ENCODE results near the gene ATP6V0A4. TPM values are rescaled to one million over a fixed set of nuclear protein-coding genes. Genes with fewer than 3 reads are reported as not detected.
"Not testable (repeated sequence)": the region's sequence is repeated elsewhere in the genome, so short reads cannot be mapped to it uniquely, and the experiment has no call there.

Gene ATP6V0A4
- total and polyA plus RNA-seq, 2 donors (not counting 1 experiment from before 2014, with no cell fraction given), result not detected

- 100% methylated on average over 1 of the region's 2 CpGs for WGBS (ENCODE audit: insufficient coverage)
- H3K4me2 ChIP-seq (replicated peaks; ENCODE audit: low read depth, low read length, poor library complexity, severe bottlenecking), result no peak overlapping the region
Measured at GRCh38 chr7:138690495-138690894, 107.5 kb downstream of the ATP6V0A4 start.

GRCh38 chr7:138688037-138688436 lies 110.0 kb downstream of the ATP6V0A4 start:
- H3K4me1 ChIP-seq (ENCODE audit: control insufficient read depth in 2 of 2, insufficient read depth in 2 of 2, low read length in 2 of 2); H3K9ac ChIP-seq (ENCODE audit: low read length); H3K9me3 ChIP-seq (ENCODE audit: control extremely low read depth in 1 of 3, control insufficient read depth in 2 of 3, insufficient read depth in 1 of 3, low read length in 2 of 3); H3K4me3 Mint-ChIP-seq; H3K9me3 Mint-ChIP-seq (ENCODE audit: insufficient read depth); ATAC-seq (ENCODE audit: low read depth); H3K4me2 ChIP-seq (replicated peaks; ENCODE audit: low read depth, low read length, poor library complexity, severe bottlenecking); H3K4me1 Mint-ChIP-seq; POLR2A ChIA-PET; H3K79me2 ChIP-seq (ENCODE audit: control insufficient read depth, insufficient read depth, low read length); H3K36me3 ChIP-seq (replicated peaks in 1 of 2; ENCODE audit: control extremely low read depth in 1 of 2, control insufficient read depth in 1 of 2, extremely low read depth in 1 of 2, insufficient read depth in 2 of 2, low read length in 1 of 2); H3K27ac Mint-ChIP-seq; CTCF ChIA-PET; intact Hi-C loops (cut with micrococcal nuclease); H3K27me3 ChIP-seq (replicated peaks in 1 of 4; ENCODE audit: control extremely low read depth in 1 of 4, control insufficient read depth in 3 of 4, insufficient read depth in 4 of 4, low read length in 3 of 4); H4K20me1 ChIP-seq (ENCODE audit: control insufficient read depth, insufficient read depth, low read length, poor library complexity, severe bottlenecking); H2AFZ ChIP-seq (ENCODE audit: insufficient read depth, low read depth, low read length, poor library complexity, severe bottlenecking); H3K27ac ChIP-seq (ENCODE audit: low read length in 2 of 2); H3K27me3 Mint-ChIP-seq; DNase-seq; H3K4me3 ChIP-seq (ENCODE audit: control extremely low read depth in 1 of 5, extremely low read depth in 1 of 5, insufficient read depth in 1 of 5, low read depth in 2 of 5, low read length in 4 of 5): not testable (repeated sequence)
- WGBS (ENCODE audit: insufficient coverage), result 90% methylated on average over 2 of the region's 6 CpGs

More at GRCh38 chr7:138690495-138690894, 107.5 kb downstream of the ATP6V0A4 start:
- Mint-ChIP-seq H3K27ac (no peak overlapping the region), H3K27me3 (no peaks in the 10 kb centered on the region), H3K9me3 (ENCODE audit: insufficient read depth) (peaks cover 7% of the 10 kb centered on the region), H3K4me3 (no peak overlapping the region), H3K4me1 (no peaks in the 10 kb centered on the region)
- H3K27ac ChIP-seq (ENCODE audit: low read length in 2 of 2), result no peak overlapping the region
- DNase-seq, result no peak
- no peaks in the 10 kb centered on the region for H4K20me1 ChIP-seq (ENCODE audit: control insufficient read depth, insufficient read depth, low read length, poor library complexity, severe bottlenecking)
- no peak for ATAC-seq (ENCODE audit: low read depth)
- CTCF ChIA-PET, result no interaction called here
- intact Hi-C loops (cut with micrococcal nuclease), result no loop called here
- H3K9me3 ChIP-seq (ENCODE audit: control extremely low read depth in 1 of 3, control insufficient read depth in 2 of 3, insufficient read depth in 1 of 3, low read length in 2 of 3), result peaks cover 0 to 6% (median 0%) of the 10 kb centered on the region in 3 donors
- H3K9ac ChIP-seq (ENCODE audit: low read length), result no peak overlapping the region
- H3K79me2 ChIP-seq (ENCODE audit: control insufficient read depth, insufficient read depth, low read length), result no peaks in the 10 kb centered on the region
- no peaks in the 10 kb centered on the region for H3K36me3 ChIP-seq (replicated peaks in 1 of 2; ENCODE audit: control extremely low read depth in 1 of 2, control insufficient read depth in 1 of 2, extremely low read depth in 1 of 2, insufficient read depth in 2 of 2, low read length in 1 of 2)
- POLR2A ChIA-PET, result no interaction called here
- TF ChIP-seq, protein P1, sequence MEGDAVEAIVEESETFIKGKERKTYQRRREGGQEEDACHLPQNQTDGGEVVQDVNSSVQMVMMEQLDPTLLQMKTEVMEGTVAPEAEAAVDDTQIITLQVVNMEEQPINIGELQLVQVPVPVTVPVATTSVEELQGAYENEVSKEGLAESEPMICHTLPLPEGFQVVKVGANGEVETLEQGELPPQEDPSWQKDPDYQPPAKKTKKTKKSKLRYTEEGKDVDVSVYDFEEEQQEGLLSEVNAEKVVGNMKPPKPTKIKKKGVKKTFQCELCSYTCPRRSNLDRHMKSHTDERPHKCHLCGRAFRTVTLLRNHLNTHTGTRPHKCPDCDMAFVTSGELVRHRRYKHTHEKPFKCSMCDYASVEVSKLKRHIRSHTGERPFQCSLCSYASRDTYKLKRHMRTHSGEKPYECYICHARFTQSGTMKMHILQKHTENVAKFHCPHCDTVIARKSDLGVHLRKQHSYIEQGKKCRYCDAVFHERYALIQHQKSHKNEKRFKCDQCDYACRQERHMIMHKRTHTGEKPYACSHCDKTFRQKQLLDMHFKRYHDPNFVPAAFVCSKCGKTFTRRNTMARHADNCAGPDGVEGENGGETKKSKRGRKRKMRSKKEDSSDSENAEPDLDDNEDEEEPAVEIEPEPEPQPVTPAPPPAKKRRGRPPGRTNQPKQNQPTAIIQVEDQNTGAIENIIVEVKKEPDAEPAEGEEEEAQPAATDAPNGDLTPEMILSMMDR (IDR thresholded peaks at IDR 0.05), result no peak
- no peak for TF ChIP-seq EZH2 (IDR thresholded peaks at IDR 0.05; ENCODE audit: borderline replicate concordance, insufficient read depth, low read depth, low read length, poor library complexity, severe bottlenecking)
- H3K27me3 ChIP-seq (replicated peaks in 1 of 4; ENCODE audit: control extremely low read depth in 1 of 4, control insufficient read depth in 3 of 4, insufficient read depth in 4 of 4, low read length in 3 of 4), result peaks cover 0 to 2% (median 0%) of the 10 kb centered on the region in 4 experiments
- H3K4me1 ChIP-seq (ENCODE audit: control insufficient read depth in 2 of 2, insufficient read depth in 2 of 2, low read length in 2 of 2), result no peaks in the 10 kb centered on the region
- no peak overlapping the region for H3K4me3 ChIP-seq (ENCODE audit: control extremely low read depth in 1 of 5, extremely low read depth in 1 of 5, insufficient read depth in 1 of 5, low read depth in 2 of 5, low read length in 4 of 5)
- H2AFZ ChIP-seq (ENCODE audit: insufficient read depth, low read depth, low read length, poor library complexity, severe bottlenecking), result no peak overlapping the region

All from B cell (primary cell).